Activated CD4-positive, CD25-positive, alpha-beta regulatory T cell treated with anti-CD3 and anti-CD28 coated beads, Interleukin-2, amount 50 U/mL, for 72 hours (primary cell): Measurements from ENCODE around the gene ZNF446.
A peak's percentile ranks its signal among the peaks of the same experiment; 100 is the strongest.
"Not testable (repeated sequence)": the region's sequence is repeated elsewhere in the genome, so short reads cannot be mapped to it uniquely, and the experiment has no call there.

ENCODE experiments used
- DNase-seq: peaks from one replicate; pipeline ENCODE4 v3.0.0; 2021

ZNF446 gene

DNA sequence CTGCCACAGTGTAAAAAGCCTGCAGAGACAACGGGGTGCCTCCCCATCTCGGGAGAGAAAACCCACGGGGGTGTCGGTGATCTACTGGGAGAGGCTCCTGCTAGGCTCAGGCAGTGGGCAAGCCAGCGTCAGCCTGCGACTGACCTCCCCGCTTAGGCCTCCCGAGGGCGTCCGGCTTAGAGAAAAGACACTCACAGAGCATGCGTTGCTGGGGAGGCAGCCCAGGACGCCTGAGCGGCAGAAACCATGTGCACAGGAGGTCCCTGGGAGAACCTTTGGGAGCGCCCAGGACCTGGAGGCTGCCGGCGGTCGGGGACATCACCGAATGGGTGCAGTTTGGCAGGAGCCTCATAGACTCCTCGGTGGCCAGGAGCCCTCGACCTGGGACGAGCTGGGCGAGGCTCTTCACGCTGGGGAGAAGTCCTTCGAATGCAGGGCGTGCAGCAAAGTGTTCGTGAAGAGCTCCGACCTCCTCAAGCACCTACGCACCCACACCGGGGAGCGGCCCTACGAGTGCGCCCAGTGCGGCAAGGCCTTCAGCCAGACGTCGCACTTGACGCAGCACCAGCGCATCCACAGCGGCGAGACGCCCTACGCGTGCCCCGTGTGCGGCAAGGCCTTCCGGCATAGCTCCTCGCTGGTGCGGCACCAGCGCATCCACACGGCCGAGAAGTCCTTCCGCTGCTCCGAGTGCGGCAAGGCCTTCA, 5.2 kb upstream of the ZNF446 start:
- not testable (repeated sequence) for DNase-seq

DNA sequence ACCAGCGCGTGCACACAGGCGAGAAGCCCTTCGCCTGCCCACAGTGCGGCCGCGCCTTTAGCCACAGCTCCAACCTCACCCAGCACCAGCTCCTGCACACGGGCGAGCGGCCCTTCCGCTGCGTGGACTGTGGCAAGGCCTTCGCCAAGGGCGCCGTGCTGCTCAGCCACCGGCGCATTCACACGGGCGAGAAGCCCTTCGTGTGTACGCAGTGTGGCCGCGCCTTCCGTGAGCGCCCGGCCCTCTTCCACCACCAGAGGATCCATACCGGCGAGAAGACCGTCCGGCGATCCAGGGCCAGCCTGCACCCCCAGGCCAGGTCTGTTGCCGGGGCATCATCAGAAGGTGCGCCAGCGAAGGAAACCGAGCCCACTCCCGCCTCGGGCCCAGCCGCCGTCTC, 4.4 kb upstream of the ZNF446 start:
- no peak for DNase-seq

DNA sequence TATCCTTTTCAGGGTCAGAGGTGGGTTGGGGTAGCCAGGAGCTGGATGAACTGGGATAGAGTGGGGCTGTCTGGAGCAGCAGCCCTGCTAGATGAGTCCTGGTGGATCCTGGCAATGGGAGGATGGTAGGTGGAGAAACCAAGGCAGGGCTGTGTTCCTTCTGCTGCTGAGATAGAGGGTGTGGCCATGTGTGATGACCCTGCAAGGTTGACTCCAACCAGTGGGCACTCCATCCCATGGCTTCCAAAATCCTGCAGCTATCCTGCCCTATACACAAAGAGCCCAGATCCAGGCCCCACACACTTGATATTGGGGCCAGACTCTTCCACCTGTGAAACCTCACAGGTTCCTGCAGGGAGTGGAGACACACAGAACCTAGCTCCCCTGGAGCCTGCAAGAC, 2.4 kb upstream of the ZNF446 start:
- DNase-seq, result no peak

DNA sequence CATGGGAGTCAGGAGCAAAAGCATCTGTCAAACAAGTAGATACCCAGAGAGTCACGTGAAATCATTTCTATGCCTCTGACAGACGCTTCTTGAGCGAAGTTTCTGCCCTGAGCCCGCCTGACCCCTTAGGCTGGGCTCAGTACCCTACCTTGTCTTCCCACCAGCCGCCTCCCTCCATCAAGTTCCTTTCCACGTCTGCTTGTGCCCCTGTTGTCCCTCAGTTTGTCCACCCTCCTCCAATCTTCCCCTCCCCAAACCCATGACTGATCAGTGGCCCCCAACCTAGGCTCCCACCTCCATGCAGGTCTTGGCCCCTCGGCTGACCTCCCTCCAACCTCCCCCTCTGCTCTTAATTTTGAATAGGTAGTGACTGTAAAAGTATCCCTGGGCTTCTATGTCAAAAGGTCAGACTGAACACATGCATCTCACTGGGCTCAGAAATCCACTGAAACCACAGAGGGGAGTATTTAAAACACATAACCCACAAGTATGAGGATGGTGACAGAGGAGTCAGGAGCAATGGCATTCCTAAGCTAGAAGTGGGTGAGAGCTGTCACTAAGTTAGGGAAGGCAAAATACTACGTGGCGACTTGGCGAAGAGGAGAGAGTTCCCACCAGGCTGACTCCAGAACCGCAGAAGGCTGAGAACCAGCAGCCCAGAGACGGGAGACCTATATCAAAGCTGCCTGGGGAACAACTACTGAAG, 1.7 kb upstream of the ZNF446 start:
- no peak for DNase-seq

DNA sequence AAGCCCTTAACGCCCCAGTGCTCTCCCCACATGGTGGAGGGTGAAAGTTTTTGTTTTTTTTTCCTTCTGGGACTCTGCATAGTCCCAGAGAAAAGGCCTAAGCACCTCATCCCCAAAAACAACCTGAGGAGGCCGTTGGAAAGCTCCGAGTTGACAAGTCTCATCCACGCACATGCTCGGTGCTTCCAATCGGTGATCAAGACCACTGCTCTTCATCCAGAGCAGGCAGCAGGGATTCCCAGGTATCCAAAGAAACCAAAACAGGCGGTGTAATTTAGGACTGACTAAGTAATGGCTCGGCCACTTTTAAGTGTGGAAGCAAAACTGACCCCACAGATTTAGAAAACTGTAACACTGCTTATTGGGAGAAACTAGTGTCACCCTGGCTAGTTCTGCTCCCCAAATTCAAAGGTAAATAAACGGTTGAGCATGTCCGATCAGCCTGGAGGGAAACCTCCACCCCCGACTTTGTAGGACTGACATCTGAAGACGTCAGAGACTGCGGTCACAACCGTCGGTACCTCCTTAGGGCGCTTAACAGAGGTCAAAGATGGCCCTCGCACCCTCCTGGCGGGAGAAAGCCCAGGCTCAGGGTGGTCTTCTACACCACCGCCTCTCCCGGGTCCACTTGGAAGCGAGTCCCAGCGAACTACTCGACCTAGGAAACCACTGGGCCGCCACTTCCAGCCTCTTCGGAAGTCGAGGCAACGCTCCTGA, 997 bp upstream of the ZNF446 start:
- DNase-seq, result no peak

DNA sequence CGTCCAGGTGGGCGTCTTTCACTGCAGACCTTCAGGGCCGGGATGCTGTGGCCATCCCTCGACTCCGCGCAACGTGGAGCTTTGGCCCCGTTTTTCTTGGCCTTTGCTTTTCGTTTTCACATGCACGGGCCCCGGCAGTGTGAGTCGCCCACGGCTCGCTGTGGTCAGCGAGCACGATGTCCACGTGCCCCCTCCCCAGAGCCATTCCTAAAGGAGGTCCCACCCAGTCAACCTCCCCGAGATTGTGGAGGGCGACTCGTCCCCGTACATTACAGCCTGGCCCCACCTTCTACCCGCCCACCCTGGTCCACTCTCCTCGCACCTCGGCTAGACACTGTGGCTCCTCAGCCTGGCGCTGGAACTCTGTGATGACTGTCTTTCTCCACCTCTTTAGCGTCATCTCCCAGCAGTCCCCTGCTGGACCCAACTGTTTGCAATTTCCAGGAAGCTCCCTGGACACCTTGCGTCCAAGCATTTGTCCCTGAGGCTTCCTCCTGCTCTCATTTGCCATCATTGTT, 405 bp downstream of the ZNF446 start:
- no peak for DNase-seq

DNA sequence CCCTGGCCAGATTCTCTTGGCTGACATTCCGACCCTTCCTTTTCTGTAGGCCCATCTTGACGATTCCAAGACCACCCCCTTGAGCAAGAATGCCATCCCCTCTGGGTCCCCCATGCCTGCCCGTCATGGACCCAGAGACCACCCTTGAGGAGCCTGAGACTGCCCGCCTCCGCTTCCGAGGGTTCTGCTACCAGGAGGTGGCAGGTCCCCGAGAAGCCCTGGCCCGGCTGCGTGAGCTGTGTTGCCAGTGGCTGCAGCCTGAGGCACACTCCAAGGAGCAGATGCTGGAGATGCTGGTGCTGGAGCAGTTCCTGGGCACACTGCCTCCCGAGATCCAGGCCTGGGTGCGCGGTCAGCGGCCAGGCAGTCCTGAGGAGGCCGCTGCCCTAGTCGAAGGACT, 978 bp downstream of the ZNF446 start:
- no peak for DNase-seq

DNA sequence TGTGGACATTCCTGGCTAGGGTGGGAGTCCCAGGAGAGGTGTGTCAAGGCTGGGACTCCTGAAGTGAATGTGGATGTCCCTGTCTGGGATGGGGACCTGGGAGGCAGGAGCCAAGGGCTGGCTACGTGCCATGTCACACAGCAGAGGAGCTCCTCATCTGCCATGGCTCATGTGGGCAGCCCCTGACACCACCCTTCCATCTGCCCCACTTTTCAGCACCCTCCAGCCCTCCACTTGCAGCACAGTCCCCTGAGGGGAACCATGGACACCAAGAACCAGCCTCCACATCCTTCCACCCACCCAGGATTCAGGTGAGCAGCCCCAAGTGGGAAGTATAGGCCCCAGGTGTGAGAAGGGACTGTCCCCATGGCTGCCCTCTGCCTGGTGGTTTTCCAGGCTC, 1.7 kb downstream of the ZNF446 start:
- DNase-seq, result no peak

DNA sequence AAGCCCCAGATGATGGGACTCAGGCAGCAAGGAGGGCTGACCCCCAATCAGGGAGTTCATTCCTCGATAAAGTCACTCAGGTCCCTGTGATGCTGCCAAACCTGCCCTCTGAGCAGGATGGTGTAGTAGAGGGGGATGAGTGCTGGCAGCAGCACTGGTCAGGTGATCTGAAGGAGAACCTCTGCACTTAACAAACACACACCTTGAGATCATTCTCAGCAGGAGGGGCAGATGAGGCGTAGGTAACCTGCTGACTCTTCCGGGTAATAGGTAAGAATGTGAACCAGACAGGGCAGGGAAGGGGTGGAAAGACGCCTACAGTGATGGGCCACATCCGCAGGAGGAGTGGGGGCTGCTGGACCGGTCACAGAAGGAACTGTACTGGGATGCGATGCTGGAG, 3.2 kb downstream of the ZNF446 start:
- DNase-seq, result no peak

DNA sequence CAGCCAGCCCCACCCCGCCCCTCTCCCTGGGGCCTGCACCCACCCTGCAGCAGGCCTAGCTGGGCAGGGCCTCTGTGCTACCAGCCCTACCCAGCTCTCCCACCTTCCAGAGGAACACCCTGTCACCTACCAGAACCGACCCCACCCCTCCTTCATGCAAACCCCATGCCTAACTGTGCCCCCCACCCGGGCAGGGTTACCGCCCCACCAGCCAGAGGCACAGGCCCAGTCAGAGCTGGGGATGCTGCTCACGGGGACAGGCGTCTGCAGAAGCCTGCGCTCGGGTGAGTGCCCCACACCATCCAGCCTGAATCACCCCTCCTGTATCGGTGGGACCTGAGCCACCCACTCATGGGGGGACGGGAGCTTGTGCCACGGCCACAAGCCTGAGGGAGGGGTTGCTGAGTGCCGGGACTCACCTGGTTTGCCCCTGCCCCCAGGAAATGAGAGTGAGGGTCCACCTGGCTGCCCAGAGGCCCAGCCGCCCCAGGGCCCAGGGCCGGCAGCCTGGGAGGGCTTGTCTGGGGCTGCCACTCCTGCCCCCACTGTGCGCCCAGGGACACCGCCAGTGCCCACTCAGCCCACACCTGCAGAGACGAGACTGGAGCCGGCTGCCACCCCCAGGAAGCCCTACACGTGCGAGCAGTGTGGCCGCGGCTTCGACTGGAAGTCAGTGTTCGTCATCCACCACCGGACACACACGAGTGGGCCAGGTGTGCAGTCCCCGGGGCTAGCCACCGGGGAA, 3.8 kb downstream of the ZNF446 start:
- no peak for DNase-seq

DNA sequence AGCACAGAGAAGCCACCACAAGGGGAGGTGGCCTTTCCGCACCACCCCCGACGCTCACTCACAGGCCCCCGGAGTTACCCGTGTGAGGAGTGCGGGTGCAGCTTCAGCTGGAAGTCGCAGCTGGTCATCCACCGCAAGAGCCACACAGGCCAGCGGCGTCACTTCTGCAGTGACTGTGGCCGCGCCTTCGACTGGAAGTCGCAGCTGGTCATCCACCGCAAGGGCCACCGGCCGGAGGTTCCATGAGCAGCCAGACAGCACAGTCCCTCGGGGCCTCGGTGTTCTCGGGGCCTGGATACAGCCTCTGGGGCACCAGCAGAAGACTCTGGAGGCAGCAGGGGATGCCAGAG, 4.3 kb downstream of the ZNF446 start:
- no peak for DNase-seq

DNA sequence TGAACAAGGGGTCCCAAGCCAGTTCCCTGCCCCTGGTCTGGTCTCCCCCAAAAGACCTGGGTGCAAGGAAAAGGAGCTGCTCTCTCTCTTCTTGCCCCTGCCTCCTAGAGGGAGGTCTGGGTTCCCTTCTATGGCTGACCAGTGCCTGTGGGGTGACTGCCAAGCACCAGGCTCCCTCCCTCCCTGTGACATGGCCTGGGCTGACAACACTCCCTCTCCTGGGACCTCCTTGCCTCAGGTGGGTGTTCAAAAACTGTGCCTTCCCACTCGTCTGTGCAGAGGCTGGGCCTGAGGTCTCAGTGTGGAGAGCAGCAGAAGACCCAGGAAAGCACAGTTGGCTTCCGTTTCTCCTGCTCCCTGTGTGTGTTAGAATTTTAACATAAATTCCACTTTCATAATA, 4.7 kb downstream of the ZNF446 start:
- DNase-seq, result no peak

DNA sequence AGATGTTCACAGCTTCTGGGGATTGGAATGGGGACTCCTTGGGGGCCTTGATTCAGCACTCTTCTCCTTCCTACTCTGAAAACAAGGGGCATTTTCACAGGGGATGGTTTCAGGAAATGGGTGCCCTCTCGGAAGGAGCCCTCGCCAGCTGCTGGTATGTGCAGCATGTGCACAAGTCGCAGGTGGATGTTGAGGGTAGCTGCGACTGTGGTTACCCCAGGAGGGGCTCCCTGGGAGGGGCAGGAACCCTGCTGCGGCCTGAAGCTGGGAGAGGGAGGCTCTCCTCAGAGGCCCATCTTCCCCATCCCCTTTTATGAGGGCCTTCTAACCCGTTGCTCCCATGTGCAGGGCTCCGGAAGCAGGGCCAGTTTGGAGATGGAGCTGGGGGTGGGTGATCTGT, 6.2 kb downstream of the ZNF446 start:
- DNase-seq, result no peak

DNA sequence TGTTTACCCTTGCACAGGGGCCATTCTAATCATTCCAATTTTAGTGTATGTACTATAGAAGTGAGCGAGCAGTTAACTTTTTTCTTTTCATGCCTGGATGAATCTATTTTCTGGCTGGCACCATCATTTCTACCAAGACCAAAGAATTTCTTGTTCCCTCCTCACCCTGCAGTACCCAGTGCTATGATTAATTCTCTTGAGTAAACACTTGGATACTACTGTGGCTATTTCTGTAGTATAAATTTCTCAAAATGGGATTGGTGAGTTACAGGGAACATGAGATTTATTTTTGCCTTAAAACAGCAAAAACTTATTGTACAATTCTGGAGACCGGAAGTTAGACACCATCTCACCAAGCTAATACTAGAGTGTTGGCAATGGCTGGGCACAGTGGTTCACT, 7.6 kb downstream of the ZNF446 start:
- DNase-seq, result no peak

DNA sequence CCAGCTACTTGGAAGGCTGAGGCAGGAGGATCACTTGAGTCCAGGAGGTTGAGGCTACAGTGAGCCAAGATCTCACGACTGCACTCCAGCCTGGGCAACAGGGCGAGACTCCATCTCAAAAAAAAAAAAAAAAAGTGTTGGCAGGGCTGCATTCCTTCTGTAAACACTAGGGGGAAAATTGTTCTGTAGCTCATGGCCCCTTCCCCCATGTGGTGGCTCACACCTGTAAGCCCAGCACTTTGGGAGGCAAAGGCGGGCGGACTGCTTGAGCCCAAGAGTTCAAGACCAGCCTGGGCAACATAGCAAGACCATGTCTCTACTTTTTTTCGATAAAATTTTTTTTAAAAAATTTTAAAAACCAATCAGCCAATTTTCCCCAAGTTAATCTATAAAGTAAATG, 8.2 kb downstream of the ZNF446 start:
- DNase-seq, result not testable (repeated sequence)

DNA sequence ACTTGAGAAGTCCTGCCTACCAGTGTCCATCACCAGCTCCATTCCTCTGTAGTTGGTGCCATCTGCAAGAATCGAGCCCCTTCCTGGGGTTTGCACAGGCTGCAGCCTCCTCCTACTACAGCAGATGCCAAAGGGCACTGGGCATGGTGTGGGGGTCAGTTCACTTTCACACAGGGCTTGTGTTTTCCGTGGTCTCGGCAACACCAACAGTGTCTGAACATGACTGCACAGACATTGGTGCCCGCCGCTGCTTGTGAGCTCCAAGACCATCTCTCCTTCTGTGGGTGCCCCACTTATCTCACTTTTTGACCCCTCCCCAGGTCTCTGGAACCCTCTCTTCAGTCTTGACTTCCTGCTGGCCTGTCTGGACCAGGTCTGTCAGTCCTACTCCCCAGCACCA, 15.2 kb downstream of the ZNF446 start:
- no peak for DNase-seq

DNA sequence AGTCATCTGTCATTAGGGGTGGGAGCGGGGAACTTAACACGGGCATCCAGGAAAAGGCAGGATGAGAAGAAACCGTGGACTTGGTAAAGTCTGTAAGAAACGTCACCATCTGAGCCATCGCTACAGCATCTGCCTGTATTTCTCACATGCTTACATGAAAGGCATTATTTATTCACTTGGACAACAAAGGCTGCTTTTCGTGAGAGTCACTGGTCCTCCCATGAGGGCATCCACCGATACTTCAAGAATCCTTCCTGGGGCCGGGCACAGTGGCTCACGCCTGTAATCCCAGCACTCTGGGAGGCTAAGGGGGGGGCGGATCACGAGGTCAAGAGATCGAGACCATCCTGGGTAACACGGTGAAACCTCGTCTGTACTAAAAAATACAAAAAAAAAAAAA, 16.1 kb downstream of the ZNF446 start:
- DNase-seq, result no peak

DNA sequence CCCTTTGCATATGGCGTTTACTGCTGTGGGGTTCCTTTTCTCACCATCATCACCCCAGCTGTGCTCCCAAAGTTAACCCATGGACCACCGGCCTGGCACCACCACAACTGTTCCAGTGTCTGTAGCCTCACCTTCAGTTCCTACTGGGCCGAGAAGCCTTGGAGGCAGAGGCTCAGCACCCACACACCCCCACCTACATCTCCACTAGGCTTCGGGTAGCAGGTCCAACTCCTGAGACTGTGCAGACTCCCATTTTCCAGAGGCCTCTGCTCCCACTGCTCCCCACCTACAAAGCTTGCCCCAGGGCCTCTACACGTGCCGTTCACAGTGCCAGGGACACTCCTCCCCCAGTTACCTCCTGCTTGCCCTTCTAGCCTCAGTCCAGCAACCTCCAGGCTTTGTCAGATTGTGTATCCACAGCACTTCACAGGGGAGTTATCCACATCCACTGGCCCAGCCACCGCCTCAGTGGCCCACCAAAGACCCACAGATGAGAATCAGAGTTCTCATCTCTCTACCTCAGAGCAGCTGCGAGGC, 21.6 kb downstream of the ZNF446 start:
- no peak for DNase-seq

DNA sequence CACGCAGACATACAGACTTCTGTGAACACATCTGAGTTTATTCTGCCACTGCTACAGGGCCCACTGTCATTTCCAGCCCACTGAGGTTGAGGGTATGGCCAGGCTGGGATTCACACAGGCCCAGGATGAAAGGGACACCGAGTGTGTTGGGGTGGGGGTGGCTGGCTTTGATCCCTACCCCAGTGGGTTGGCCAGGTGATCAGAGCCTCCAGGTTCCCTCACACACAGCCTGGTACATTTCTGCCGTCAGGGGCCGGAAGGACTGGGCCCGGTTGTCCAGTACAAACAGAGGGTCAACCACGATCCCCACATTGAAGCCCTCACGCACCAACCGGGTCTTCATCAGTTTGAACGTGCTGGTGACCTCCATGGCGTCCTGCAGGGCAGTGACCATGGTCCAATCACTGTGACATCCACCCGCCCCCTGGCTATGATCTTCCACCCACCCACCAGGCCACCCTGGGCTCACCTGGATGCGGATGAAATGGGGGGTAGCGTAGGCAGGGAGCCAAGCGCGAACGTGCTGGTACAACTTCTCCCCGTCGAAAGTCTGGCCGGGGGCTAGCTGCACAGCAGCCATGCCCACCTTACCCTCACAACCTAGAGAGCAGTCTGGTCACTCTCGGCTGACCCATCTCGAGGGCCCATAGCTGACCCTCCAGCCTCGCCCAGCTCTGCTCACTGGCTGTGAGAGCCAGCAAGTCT, 22.3 kb downstream of the ZNF446 start:
- DNase-seq, result no peak

DNA sequence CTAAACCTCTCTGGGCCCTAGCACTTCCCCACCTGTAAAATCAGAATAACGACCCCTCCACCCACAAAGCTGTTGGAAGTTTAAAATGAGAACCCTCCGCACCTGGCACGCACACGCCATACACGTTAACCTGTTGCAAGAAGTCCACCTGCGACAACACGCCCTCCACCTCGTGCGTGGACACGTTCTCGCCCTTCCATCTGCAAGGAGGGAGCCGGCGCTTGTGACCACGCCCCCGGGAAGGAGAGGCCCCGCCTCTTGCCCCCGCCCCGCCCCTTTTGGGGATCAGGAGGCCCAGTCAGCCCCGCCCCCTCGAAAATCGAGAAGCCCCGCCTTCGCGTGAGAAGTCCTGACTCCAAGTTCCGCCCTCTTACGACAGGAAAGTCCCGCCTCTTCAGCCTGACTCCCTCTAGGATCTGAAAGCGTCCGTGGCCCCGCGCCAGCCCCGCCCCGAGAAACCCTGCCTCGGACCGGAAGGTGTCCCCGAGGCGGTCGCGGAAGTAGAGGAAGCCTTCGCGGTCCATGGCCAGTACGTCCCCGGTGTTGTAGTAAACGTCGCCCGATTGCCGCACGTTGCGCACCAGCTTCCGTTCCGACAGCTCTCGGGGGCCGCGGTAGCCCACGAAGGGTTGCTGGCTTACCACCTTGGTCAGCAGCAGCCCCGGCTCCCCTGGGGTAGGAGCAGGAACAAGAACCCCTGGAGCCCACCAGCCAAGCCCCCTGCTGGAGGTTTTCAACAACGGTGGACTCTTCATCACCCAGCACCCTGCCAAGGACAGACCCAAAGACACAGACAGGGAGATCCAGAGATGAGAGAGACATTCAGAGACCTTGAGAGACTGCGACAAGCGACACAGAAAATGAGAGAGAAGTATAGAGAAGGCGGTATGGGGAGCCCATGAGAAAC, 23.1 kb downstream of the ZNF446 start:
- peak; percentile 95 for DNase-seq

DNA sequence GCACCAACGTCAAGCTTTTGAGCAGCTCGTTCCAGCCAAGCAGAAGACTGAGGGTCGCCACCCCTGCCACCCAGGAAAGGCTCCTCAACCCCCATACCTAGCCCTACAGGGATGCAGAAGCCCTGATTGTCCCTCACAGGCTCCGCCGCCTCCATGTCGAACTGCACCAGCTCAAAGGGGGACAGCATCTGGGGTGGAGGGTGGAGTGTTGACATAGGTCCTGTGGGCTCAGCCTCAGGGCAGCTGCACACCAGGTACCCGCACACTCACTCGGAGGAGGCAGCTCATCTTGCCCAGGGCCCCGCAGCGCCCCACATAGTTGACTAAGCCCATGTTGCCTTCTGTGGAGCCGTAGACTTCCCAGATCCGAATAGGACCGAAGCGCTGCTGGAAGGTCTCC, 24.1 kb downstream of the ZNF446 start:
- DNase-seq, result no peak
